ENCODE data around the gene DDX54. TPM values are rescaled to one million over a fixed set of nuclear protein-coding genes. Genes with fewer than 3 reads are reported as not detected.

DDX54 gene
- total RNA-seq, 1 donor from 2014 or later: 121 TPM

GRCh38 chr12:113108308-113108707 lies 77.0 kb downstream of the DDX54 start:
- no peak for DNase-seq (ENCODE audit: low spot score)
- no peaks in the 10 kb centered on the region for H3K36me3 Mint-ChIP-seq (ENCODE audit: low read depth)
- no peak overlapping the region for H3K27ac Mint-ChIP-seq
- peaks cover 6% of the 10 kb centered on the region for H3K27me3 Mint-ChIP-seq (ENCODE audit: insufficient read depth)
- no peaks in the 10 kb centered on the region for H3K9me3 Mint-ChIP-seq
- H3K4me1 Mint-ChIP-seq (ENCODE audit: low read depth): no peaks in the 10 kb centered on the region
- no peak overlapping the region for H3K4me3 Mint-ChIP-seq
- intact Hi-C loops (cut with micrococcal nuclease): no loop called here

Other genes with a start within 250 kb of the DDX54 start
- 50.1 and 54.2 TPM in 2 replicates for gene OAS3, start 247.0 kb downstream of the DDX54 start, total RNA-seq
- 113 and 119 TPM in 2 replicates for gene OAS2, start 207.0 kb downstream of the DDX54 start, total RNA-seq
- gene DTX1, start 128.7 kb downstream of the DDX54 start, total RNA-seq: 0.29 TPM in 2 replicates
- 0.10 and 0.34 TPM in 2 replicates for gene RASAL1, start 49.7 kb downstream of the DDX54 start, total RNA-seq
- 0.16 and 0.17 TPM in 2 replicates for gene CFAP73, start 35.8 kb downstream of the DDX54 start, total RNA-seq
- 27.1 and 31.4 TPM in 2 replicates for gene RITA1, start 243 bp upstream of the DDX54 start, total RNA-seq
- gene TPCN1, start 36.0 kb upstream of the DDX54 start, total RNA-seq: 31.4 and 35.4 TPM in 2 replicates
- gene SLC8B1, start 149.6 kb upstream of the DDX54 start, total RNA-seq: 21.2 TPM in 2 replicates
- 15.3 and 16.3 TPM in 2 replicates for gene PLBD2, start 173.1 kb upstream of the DDX54 start, total RNA-seq
- gene SDS, start 218.4 kb upstream of the DDX54 start, total RNA-seq: not detected in 2 replicates
- gene SDSL, start 236.9 kb upstream of the DDX54 start, total RNA-seq: 0.52 and 0.54 TPM in 2 replicates

All from activated T-helper 1 cell treated with anti-CD3 and anti-CD28 coated beads, Interleukin-12 subunit alpha, Interleukin-12 subunit beta, Interleukin-2, Interleukin-4 antibody, amounts not matched to agents 30 ng/mL and 10 ng/mL and 1 ng/mL, durations not matched to agents 14 hours and 24 hours and 36 hours (primary cell).